ENCODE data around the gene CEBPG. TPM values are rescaled to one million over a fixed set of nuclear protein-coding genes. Genes with fewer than 3 reads are reported as not detected.

Gene CEBPG
- total RNA-seq, 2 donors from 2014 or later: 50.8 to 52.1 TPM

DNA sequence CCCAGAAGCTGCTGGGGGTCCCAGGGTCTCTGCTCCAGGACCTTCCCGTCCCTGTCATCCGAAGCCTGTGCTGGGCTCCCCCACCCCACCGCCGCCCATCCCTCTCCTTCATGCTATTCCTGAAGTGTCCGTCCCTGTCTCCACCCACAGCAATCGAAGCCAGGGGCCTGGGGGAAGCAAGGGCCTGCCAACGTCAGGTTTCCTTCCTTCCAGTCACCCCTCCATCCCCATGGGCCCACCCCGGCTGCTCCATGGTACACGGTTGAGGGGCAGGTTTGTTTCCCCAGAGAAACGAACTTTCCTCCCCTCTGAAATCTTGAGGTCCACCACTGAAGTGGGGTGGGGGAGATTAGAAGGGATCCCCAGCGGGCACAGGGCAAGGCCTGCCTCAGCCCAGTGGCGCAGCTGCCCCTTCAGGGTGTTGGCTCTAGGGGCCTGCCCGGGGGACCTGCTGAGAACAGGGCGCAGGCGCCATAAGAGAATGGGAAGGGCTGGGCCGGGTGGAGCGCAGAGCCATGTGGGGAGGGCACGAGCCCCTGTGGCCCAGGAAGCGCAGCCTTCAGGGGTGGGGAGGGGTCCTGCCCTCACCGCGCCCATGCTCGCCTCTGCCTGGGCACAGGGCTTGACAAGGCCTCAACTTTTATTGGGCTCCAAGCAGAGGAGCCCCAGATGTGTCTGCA is 16.1 kb downstream of the CEBPG start:
- DNase-seq: no peak
- H3K4me1 Mint-ChIP-seq (ENCODE audit: low read depth): no peaks in the 10 kb centered on the region
- no peak for ATAC-seq (replicated peaks in 1 of 2)
- H3K27ac Mint-ChIP-seq: no peak overlapping the region
- no peaks in the 10 kb centered on the region for H3K36me3 Mint-ChIP-seq (ENCODE audit: insufficient read depth in 2 of 2)
- H3K4me3 Mint-ChIP-seq: no peak overlapping the region
- no peaks in the 10 kb centered on the region for H3K27me3 Mint-ChIP-seq (ENCODE audit: low read depth)
- no peaks in the 10 kb centered on the region for H3K9me3 Mint-ChIP-seq

- no peaks in the 10 kb centered on the region for H3K4me1 Mint-ChIP-seq (ENCODE audit: low read depth)
- no peak overlapping the region for H3K4me3 Mint-ChIP-seq
- H3K36me3 Mint-ChIP-seq (ENCODE audit: insufficient read depth in 2 of 2): no peaks in the 10 kb centered on the region
- no peak overlapping the region for H3K27ac Mint-ChIP-seq
- H3K9me3 Mint-ChIP-seq: no peaks in the 10 kb centered on the region
- DNase-seq (no peak), ATAC-seq (replicated peaks in 1 of 2) (no peak)
- no peaks in the 10 kb centered on the region for H3K27me3 Mint-ChIP-seq (ENCODE audit: low read depth)
Observed at GRCh38 chr19:33390101-33390907, 16.8 kb downstream of the CEBPG start.

DNA sequence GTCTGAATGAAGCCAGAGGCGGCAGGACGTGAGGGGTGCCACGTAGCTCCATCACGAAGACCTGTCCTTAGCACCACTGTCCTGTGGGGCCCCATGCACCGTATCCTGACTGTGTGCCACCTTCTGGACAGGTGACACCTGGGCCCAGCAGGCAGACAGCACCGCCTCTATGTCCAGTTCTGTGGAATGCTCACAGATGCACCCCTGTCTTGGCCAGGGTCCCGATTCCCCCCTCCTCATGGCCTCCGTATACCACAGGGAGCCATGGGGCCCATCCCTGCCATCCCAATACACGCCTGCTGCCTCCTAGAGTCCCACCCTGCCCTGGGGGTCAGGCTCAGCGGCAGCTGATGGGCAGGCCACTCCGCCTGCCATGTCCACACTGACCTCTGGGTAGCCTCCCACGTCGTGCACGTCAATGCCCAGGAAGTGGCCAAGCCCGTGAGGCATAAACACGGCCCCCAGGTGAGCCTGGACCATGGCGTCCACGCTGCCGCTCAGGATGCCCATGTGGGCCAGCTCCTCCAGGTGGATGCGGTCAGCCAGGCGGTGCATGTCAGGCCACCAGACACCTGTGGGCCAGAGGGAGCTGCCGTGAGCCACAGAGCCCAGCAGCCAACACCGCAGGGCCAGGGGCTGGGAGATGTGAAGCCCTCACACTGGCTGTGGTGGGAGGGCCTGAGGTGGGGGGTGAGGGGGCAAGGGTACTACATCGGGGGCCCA is 17.6 kb downstream of the CEBPG start:
- Mint-ChIP-seq H3K27me3 (ENCODE audit: low read depth) (no peaks in the 10 kb centered on the region), H3K27ac (no peak overlapping the region), H3K9me3 (no peaks in the 10 kb centered on the region), H3K4me1 (ENCODE audit: low read depth) (no peaks in the 10 kb centered on the region), H3K4me3 (no peak overlapping the region), H3K36me3 (ENCODE audit: insufficient read depth in 2 of 2) (no peaks in the 10 kb centered on the region)
- DNase-seq (no peak), ATAC-seq (replicated peaks in 1 of 2) (no peak)

GRCh38 chr19:33391631-33392249 is 18.2 kb downstream of the CEBPG start:
- Mint-ChIP-seq H3K27ac (no peak overlapping the region), H3K4me1 (ENCODE audit: low read depth) (no peaks in the 10 kb centered on the region), H3K36me3 (ENCODE audit: insufficient read depth in 2 of 2) (no peaks in the 10 kb centered on the region), H3K27me3 (ENCODE audit: low read depth) (no peaks in the 10 kb centered on the region), H3K4me3 (no peak overlapping the region), H3K9me3 (no peaks in the 10 kb centered on the region)
- no peak for ATAC-seq (replicated peaks in 1 of 2)
- no peak for DNase-seq

DNA sequence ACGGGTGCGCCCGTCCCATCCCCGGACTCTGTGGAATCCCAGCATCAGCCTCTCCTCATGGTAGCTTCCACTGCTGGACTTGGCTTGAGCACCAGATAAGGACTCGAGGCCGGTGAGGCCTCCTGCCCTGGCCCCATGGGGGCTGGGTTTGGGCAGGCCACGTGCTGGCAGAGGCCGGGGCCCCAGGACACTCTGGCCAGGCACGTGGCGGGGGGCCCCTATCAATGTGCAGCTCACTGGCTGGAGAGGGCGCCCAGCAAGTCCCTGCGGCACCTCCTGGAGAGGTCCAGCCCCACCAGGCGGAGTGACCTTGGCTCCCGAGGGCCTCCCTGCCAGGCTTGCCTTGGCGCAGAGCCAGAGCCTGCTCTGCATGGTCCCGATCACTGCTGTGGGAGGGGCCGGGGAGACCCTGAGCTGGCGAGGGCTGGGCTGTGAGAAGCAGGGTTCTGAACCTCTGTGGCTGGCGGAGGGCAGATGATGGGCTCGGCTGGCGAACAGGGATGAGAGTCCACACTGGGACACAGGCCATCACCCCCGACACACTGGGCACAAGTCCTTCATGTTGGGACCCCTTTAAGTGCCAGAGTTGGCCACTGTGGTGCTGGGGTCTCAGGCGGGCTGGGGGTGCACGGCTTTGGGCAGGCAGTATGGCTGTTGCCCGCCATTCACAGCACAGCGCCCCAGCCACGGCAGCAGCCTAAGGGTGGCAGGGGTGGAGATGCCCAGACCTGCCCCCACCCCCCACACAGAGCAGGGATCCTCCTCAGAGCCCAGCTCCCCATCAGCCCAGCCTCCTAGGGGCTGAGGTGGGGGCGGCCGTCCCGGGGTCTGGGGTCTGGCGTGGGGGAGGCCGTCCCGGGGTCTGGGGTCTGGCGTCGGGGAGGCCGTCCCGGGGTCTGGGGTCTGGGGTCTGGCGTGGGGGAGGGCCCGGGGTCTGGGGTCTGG is 19.1 kb downstream of the CEBPG start:
- no peaks in the 10 kb centered on the region for H3K27me3 Mint-ChIP-seq (ENCODE audit: low read depth)
- no peak overlapping the region for H3K4me3 Mint-ChIP-seq
- H3K9me3 Mint-ChIP-seq: no peaks in the 10 kb centered on the region
- no peak for ATAC-seq (replicated peaks in 1 of 2)
- DNase-seq: no peak
- no peaks in the 10 kb centered on the region for H3K4me1 Mint-ChIP-seq (ENCODE audit: low read depth)
- no peak overlapping the region for H3K27ac Mint-ChIP-seq
- H3K36me3 Mint-ChIP-seq (ENCODE audit: insufficient read depth in 2 of 2): no peaks in the 10 kb centered on the region

GRCh38 chr19:33393286-33394005 is 19.9 kb downstream of the CEBPG start:
- H3K27me3 Mint-ChIP-seq (ENCODE audit: low read depth): no peaks in the 10 kb centered on the region
- DNase-seq: no peak
- no peaks in the 10 kb centered on the region for H3K36me3 Mint-ChIP-seq (ENCODE audit: insufficient read depth in 2 of 2)
- H3K27ac Mint-ChIP-seq: no peak overlapping the region
- H3K4me1 Mint-ChIP-seq (ENCODE audit: low read depth): no peaks in the 10 kb centered on the region
- no peak for ATAC-seq (replicated peaks in 1 of 2)
- no peaks in the 10 kb centered on the region for H3K9me3 Mint-ChIP-seq
- no peak overlapping the region for H3K4me3 Mint-ChIP-seq

GRCh38 chr19:33394006-33394722 is 20.7 kb downstream of the CEBPG start:
- Mint-ChIP-seq H3K4me1 (ENCODE audit: low read depth) (no peaks in the 10 kb centered on the region), H3K27me3 (ENCODE audit: low read depth) (no peaks in the 10 kb centered on the region)

GRCh38 chr19:33394723-33395560 is 21.4 kb downstream of the CEBPG start:
- DNase-seq: no peak
- Mint-ChIP-seq H3K36me3 (ENCODE audit: insufficient read depth in 2 of 2) (no peaks in the 10 kb centered on the region), H3K9me3 (no peaks in the 10 kb centered on the region), H3K27me3 (ENCODE audit: low read depth) (no peaks in the 10 kb centered on the region), H3K4me1 (ENCODE audit: low read depth) (no peaks in the 10 kb centered on the region), H3K4me3 (no peak overlapping the region), H3K27ac (no peak overlapping the region)
- ATAC-seq (replicated peaks in 1 of 2): no peak

More at GRCh38 chr19:33394006-33394722, 20.7 kb downstream of the CEBPG start:
- H3K27ac Mint-ChIP-seq: no peak overlapping the region
- no peaks in the 10 kb centered on the region for H3K9me3 Mint-ChIP-seq
- DNase-seq (no peak), ATAC-seq (replicated peaks in 1 of 2) (no peak)
- no peak overlapping the region for H3K4me3 Mint-ChIP-seq
- H3K36me3 Mint-ChIP-seq (ENCODE audit: insufficient read depth in 2 of 2): no peaks in the 10 kb centered on the region

GRCh38 chr19:33395561-33396550 is 22.3 kb downstream of the CEBPG start:
- Mint-ChIP-seq H3K36me3 (ENCODE audit: insufficient read depth in 2 of 2) (no peaks in the 10 kb centered on the region), H3K4me3 (no peak overlapping the region), H3K27ac (no peak overlapping the region), H3K9me3 (no peaks in the 10 kb centered on the region), H3K27me3 (ENCODE audit: low read depth) (no peaks in the 10 kb centered on the region), H3K4me1 (ENCODE audit: low read depth) (no peaks in the 10 kb centered on the region)
- ATAC-seq (replicated peaks in 1 of 2) (no peak), DNase-seq (no peak)
